ENCODE data around the gene PLCL2. TPM values are rescaled to one million over a fixed set of nuclear protein-coding genes. Genes with fewer than 3 reads are reported as not detected.
"Not testable (repeated sequence)": the region's sequence is repeated elsewhere in the genome, so short reads cannot be mapped to it uniquely, and the experiment has no call there.

The PLCL2 gene
- total RNA-seq, 1 donor from 2014 or later, result 94.1 TPM

GRCh38 chr3:16917256-16917935 lies 32.6 kb downstream of the PLCL2 start:
- DNase-seq, result no peak

- no peak for DNase-seq
These were observed 33.4 kb downstream of the PLCL2 start for GRCh38 chr3:16917980-16918682.

DNA sequence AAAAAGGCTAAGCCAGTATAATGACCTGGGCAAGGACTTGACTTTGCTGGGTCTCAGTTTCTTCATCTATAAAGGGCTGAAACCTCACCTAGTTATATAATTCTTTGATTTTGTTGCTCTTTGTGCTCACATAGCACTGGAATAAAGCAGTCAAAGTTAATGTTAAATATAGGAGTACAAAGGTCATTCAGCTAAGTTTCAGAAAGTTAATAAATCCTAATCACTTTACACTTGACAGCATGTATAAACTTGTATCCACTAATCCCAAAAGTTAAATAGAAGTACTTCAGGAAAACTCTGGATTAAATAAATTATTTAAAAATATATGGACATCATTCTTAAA lies 33.9 kb downstream of the PLCL2 start:
- no peak for DNase-seq

GRCh38 chr3:16923112-16923511 lies 38.4 kb downstream of the PLCL2 start:
- no peak for DNase-seq

GRCh38 chr3:16927485-16927884 lies 42.7 kb downstream of the PLCL2 start:
- DNase-seq, result no peak

DNA sequence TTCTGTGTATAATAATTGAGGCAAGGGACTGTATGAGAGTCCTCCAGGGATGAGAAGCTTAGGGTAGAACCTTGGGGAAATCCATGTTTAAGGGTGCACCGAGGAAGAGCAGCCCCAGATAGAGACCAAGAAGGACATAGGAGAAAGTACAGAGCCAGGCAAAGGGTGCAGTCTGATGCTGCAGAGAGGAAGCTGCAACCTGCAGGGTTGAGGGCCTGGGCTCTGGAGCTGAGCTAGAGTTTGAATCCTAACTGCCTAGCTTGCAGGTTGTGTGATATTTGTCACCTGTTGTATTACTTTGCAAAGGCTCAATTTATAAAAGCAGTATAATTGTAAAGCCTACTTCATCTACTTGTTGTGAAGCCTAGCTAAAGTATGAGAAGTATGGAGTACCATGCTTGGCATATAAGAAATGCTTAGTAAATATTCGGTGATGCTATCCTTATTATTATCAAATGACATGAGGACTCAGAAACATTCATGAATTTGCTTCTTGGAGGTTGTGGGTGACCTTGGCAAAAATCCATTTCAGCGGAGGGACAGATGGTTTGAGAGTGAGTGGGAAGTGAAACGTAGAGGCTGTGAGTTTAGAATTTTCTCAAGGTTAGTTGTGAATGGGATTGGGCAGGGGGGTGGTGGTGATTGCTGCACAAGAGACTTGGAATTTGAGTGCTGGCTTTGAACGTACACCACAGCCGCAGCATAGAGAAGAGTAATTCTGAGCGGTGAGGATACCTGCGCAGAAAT lies 43.8 kb downstream of the PLCL2 start:
- DNase-seq, result no peak

DNA sequence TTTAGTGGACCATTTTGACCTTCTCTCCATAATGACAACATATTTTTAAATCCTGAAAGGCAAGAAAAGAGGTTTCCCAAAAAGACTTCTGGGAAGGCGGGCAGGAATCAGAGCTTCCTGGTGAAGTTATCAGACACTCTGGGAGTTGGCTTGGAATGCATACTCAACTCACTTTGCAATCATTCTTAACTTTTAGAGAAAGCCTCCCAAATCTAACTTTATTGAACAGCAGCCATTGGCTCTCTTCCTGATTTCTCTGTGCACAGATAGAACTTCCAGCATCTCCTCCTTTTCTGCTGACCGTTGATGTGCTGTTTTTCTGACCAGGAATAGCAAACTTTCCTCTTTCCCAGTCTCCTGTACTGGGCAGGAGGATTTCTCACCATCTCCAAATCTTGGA lies 44.6 kb downstream of the PLCL2 start:
- DNase-seq, result no peak

DNA sequence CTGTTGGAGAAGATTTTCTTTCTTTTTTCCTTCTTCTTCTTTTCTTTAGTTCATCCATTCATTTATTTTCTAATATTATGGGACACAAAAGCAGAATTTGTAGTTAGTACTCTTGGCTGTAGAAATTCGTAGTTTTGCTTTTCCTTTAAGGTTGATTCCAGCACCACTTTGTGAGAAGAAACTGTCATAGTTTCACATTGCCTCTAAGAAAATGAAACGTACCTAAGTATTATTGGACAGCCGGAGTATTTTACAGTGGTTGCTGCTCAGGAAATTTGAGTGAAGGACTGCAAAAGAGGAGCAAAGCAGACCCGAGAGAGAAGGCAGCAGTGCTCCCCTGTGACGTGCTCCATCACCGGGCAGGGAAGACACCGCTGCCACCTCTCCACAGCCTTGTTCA lies 48.1 kb downstream of the PLCL2 start:
- no peak for DNase-seq

- DNase-seq, result no peak
These were observed 51.0 kb downstream of the PLCL2 start for GRCh38 chr3:16935781-16936180.

- DNase-seq, result no peak
These were observed 51.5 kb downstream of the PLCL2 start for GRCh38 chr3:16936233-16936632.

DNA sequence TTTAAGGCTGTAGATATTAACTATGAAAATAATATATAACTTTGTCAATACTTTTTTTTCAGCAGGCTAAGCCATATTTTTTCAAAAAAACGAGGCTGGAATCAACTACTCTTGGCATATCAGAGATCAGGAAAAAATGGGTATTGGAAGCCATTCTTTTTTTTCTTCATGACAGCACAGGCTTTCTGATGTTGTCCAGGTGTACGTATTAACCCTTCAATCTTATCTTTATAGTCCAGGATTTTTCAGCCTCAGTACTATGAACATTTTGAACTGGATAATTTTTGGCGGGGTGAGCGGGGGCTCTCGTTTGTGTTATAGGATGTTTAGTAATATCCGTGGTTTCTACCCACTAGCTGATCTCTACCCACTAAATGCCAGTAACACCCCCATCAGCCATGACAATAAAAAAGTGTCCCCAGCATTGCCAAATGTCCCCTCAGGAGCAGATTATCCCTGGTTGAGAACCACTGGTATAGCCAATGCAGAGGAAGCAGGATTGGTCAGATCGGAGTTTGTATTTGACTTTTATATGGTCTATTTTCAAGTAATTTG lies 52.0 kb downstream of the PLCL2 start:
- DNase-seq, result no peak

GRCh38 chr3:16937326-16937845 lies 52.6 kb downstream of the PLCL2 start:
- DNase-seq, result no peak

GRCh38 chr3:16940769-16941700 lies 56.3 kb downstream of the PLCL2 start:
- no peak for DNase-seq

GRCh38 chr3:16942955-16943354 lies 58.2 kb downstream of the PLCL2 start:
- DNase-seq, result no peak

- no peak for DNase-seq
These were observed 59.1 kb downstream of the PLCL2 start for GRCh38 chr3:16943857-16944256.

GRCh38 chr3:16944356-16944755 lies 59.6 kb downstream of the PLCL2 start:
- DNase-seq, result no peak

DNA sequence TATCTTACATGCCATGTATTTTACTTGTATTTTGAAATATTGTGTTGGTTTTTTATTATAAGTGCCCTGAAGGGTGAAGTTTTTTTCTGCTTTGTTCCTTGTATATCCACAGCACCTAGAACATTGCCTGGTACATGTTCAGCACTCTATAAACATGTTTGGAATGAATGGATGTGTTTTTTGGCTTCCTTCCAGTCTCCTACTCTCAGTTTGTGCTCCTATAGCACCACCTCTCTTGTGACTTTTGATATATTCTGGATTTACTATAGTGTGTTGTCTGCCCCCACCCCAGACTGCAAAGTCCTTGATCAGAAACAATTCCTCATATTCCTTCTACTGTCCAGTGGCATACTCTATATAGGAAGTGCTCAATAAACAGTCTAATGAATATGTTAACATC lies 60.6 kb downstream of the PLCL2 start:
- DNase-seq, result no peak

DNA sequence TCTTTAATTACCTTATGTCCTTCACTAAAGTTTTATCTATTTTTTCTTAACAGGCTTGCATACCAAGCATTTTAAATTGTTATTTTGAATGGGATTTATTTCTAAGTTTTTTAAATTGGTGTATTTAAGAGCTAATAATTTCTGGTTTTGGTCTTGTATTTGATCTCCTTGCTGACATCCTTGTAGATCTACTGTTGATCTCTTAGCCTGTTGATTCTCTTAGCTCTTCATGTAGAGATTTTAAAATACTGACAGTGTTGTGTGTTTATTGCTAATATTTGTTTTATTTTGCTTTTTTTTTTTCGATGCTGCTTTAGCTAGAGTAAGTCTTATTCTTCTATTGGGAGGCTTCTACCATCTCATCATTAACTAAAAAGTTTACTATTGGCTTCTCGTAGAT lies 65.5 kb downstream of the PLCL2 start:
- DNase-seq, result no peak

DNA sequence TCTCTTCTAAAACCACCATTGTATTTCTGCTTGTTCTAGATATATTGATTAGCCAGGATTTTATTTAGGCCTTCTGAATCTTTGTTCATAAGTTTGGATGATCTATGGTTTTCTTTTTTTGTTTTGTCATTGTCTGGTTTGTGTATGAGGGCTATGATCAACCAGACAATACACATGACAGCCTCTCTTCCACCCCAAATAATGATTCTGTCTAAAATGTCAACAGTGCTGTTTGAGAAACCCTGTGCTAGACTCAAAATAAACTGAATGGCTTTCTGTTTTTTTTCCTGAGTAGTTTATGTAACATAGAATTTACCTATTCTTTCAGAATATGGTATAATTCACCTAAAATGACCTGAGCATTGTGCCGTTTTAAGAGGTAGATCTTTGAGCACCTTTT lies 66.1 kb downstream of the PLCL2 start:
- DNase-seq, result no peak

GRCh38 chr3:16957852-16958251 lies 73.1 kb downstream of the PLCL2 start:
- DNase-seq, result not testable (repeated sequence)

DNA sequence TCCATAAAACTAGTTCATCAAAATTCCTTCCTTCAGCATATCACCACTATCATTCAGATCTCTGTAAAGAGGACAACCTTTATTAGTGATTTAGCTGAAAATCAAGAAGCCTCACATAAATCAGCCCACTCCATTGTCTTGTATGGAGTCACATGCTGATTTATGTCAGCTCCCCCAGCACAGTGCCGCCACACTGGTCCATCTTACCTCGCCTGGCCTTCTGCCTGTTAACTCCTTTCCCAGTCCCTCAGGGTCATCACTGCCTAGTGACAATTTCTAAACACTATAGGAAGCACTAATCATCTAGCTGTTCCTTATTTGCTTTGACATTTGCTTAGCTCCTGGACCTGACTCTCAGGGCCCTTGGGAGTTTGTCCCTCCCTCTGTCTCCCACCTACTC lies 75.4 kb downstream of the PLCL2 start:
- no peak for DNase-seq
